ENCODE data around the gene PTPA. TPM values are rescaled to one million over a fixed set of nuclear protein-coding genes. Genes with fewer than 3 reads are reported as not detected.
A peak's percentile ranks its signal among the peaks of the same experiment; 100 is the strongest.

The PTPA gene
- total and polyA plus RNA-seq, 10 of the 15 experiments (the other 5 are each of a cell fraction or from before 2014, with no cell fraction given): 1.6 to 111 (median 55.1) TPM

DNA sequence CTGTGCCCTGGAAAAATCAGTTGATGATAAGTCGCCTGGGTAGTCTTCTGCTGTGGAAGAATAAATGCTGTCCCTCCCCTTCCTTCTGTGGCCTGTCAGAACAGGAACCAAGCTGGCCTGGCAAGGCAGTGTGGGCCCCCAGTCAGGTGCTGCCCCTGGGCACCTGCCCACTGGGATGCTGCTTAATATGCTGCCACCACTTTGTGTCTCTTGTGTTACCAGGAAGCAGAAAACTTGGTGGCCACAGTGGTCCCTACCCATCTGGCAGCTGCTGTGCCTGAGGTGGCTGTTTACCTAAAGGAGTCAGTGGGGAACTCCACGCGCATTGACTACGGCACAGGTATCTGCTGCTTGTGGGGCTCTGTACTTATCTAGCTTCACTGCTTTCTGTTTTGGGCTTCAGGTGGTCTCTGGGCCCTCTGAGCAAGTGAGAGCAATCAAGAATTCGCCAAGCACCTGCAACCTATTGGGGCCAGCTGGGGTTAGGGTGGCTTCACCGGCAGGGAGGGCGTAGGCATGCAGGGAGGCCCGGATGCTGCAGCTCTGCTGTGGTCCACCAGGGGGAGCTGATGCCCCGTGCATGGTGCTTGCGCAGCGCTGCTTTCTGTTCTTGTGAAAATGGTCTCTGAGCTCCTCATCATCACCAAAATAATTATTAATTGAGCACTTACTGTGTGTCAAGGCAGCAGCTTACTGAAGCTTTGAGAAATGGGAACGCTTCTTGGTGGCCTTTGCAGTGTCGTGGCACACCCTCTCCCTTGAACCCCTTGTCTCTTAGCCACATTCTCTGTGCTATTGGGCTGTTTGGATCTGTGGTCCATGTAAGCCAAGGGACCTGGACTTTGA, 20.3 kb downstream of the PTPA start (continued):
- TF ChIP-seq, protein P1, sequence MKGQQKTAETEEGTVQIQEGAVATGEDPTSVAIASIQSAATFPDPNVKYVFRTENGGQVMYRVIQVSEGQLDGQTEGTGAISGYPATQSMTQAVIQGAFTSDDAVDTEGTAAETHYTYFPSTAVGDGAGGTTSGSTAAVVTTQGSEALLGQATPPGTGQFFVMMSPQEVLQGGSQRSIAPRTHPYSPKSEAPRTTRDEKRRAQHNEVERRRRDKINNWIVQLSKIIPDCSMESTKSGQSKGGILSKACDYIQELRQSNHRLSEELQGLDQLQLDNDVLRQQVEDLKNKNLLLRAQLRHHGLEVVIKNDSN (IDR thresholded peaks at IDR 0.05; ENCODE audit: borderline replicate concordance, extremely low read length, insufficient read depth, low read depth, low read length): no peak
- no peak for TF ChIP-seq EZH2 (IDR thresholded peaks at IDR 0.05; ENCODE audit: borderline replicate concordance, control insufficient read depth, low read depth, low read length)
- no peak for TF ChIP-seq FOS (IDR thresholded peaks at IDR 0.05; ENCODE audit: borderline replicate concordance, extremely low read depth, insufficient read length)
- TF ChIP-seq RB1 (IDR thresholded peaks at IDR 0.05; ENCODE audit: borderline replicate concordance): 0 out of 2 replicates have a peak, but pooled peaks have one; percentile 19
- peak; percentile 41 for TF ChIP-seq RELA (IDR thresholded peaks at IDR 0.05; ENCODE audit: borderline replicate concordance, partially characterized antibody)
- TF ChIP-seq, protein P2, sequence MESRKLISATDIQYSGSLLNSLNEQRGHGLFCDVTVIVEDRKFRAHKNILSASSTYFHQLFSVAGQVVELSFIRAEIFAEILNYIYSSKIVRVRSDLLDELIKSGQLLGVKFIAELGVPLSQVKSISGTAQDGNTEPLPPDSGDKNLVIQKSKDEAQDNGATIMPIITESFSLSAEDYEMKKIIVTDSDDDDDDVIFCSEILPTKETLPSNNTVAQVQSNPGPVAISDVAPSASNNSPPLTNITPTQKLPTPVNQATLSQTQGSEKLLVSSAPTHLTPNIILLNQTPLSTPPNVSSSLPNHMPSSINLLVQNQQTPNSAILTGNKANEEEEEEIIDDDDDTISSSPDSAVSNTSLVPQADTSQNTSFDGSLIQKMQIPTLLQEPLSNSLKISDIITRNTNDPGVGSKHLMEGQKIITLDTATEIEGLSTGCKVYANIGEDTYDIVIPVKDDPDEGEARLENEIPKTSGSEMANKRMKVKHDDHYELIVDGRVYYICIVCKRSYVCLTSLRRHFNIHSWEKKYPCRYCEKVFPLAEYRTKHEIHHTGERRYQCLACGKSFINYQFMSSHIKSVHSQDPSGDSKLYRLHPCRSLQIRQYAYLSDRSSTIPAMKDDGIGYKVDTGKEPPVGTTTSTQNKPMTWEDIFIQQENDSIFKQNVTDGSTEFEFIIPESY (IDR thresholded peaks at IDR 0.05): peak; percentile 49; the same call in 1 of the 2 replicates
- TF ChIP-seq IRF4 (IDR thresholded peaks at IDR 0.05; ENCODE audit: low read depth, low read length): 0 out of 2 replicates have a peak, but pooled peaks have one; percentile 49
- TF ChIP-seq MTA2 (IDR thresholded peaks at IDR 0.05; ENCODE audit: low read depth): no peak
- no peak for TF ChIP-seq KAT2A (conservative IDR thresholded peaks at IDR 0.05; ENCODE audit: control insufficient read depth, low read depth, low read length)
- no peak for TF ChIP-seq NFYB (IDR thresholded peaks at IDR 0.05; ENCODE audit: insufficient read depth, low read depth, low read length)
- TF ChIP-seq EED (IDR thresholded peaks at IDR 0.05; ENCODE audit: low read depth): no peak
- no peak for TF ChIP-seq KDM1A (IDR thresholded peaks at IDR 0.05; ENCODE audit: borderline replicate concordance)
- 0 out of 2 replicates have a peak, but pooled peaks have one; percentile 55 for TF ChIP-seq TCF12 (IDR thresholded peaks at IDR 0.05; ENCODE audit: low read depth, low read length)
- TF ChIP-seq, protein P3, sequence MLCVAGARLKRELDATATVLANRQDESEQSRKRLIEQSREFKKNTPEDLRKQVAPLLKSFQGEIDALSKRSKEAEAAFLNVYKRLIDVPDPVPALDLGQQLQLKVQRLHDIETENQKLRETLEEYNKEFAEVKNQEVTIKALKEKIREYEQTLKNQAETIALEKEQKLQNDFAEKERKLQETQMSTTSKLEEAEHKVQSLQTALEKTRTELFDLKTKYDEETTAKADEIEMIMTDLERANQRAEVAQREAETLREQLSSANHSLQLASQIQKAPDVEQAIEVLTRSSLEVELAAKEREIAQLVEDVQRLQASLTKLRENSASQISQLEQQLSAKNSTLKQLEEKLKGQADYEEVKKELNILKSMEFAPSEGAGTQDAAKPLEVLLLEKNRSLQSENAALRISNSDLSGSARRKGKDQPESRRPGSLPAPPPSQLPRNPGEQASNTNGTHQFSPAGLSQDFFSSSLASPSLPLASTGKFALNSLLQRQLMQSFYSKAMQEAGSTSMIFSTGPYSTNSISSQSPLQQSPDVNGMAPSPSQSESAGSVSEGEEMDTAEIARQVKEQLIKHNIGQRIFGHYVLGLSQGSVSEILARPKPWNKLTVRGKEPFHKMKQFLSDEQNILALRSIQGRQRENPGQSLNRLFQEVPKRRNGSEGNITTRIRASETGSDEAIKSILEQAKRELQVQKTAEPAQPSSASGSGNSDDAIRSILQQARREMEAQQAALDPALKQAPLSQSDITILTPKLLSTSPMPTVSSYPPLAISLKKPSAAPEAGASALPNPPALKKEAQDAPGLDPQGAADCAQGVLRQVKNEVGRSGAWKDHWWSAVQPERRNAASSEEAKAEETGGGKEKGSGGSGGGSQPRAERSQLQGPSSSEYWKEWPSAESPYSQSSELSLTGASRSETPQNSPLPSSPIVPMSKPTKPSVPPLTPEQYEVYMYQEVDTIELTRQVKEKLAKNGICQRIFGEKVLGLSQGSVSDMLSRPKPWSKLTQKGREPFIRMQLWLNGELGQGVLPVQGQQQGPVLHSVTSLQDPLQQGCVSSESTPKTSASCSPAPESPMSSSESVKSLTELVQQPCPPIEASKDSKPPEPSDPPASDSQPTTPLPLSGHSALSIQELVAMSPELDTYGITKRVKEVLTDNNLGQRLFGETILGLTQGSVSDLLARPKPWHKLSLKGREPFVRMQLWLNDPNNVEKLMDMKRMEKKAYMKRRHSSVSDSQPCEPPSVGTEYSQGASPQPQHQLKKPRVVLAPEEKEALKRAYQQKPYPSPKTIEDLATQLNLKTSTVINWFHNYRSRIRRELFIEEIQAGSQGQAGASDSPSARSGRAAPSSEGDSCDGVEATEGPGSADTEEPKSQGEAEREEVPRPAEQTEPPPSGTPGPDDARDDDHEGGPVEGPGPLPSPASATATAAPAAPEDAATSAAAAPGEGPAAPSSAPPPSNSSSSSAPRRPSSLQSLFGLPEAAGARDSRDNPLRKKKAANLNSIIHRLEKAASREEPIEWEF (IDR thresholded peaks at IDR 0.05; ENCODE audit: insufficient replicate concordance, low read depth, low read length): no peak
- TF ChIP-seq, protein P4, sequence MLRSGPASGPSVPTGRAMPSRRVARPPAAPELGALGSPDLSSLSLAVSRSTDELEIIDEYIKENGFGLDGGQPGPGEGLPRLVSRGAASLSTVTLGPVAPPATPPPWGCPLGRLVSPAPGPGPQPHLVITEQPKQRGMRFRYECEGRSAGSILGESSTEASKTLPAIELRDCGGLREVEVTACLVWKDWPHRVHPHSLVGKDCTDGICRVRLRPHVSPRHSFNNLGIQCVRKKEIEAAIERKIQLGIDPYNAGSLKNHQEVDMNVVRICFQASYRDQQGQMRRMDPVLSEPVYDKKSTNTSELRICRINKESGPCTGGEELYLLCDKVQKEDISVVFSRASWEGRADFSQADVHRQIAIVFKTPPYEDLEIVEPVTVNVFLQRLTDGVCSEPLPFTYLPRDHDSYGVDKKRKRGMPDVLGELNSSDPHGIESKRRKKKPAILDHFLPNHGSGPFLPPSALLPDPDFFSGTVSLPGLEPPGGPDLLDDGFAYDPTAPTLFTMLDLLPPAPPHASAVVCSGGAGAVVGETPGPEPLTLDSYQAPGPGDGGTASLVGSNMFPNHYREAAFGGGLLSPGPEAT (IDR thresholded peaks at IDR 0.05; ENCODE audit: low read depth): no peak
- no peak for TF ChIP-seq NR2F1 (conservative IDR thresholded peaks at IDR 0.05)
- TF ChIP-seq NR2C2 (IDR thresholded peaks at IDR 0.05; ENCODE audit: borderline replicate concordance, control insufficient read depth, insufficient read length, low read depth): no peak
- TF ChIP-seq PML (IDR thresholded peaks at IDR 0.05; ENCODE audit: low read length): no peak
